HEK293T (cell line): Measurements from ENCODE around the gene FXN.
"Not testable (repeated sequence)": the region's sequence is repeated elsewhere in the genome, so short reads cannot be mapped to it uniquely, and the experiment has no call there.

Source experiments
- CTCF ChIA-PET: fragments of 350-600 bp; formaldehyde crosslinking; extraction: SDS; loops from one replicate; lab custom pipeline; 2021; ENCODE audit warnings: antibody characterized with exemption, inconsistent platforms; lab: Yijun Ruan, JAX
- POLR2A ChIA-PET: fragments of 350-600 bp; formaldehyde crosslinking; extraction: SDS; loops from one replicate; lab custom pipeline; 2020; ENCODE audit warnings: antibody characterized with exemption, inconsistent platforms; lab: Yijun Ruan, JAX
- DNase-seq: peaks from one replicate; pipeline ENCODE4 v3.0.0; 2012; ENCODE audit warnings: mixed read lengths; ENCODE audit errors: extremely low spot score
- ARNT ChIP-seq: fragments of 450-650 bp; IDR thresholded peaks from 2 replicates; pipeline ENCODE4 v1.6.1; 2017; ENCODE audit warnings: mild to moderate bottlenecking
- BHLHE40 ChIP-seq: fragments of 450-650 bp; IDR thresholded peaks from 2 replicates; pipeline ENCODE4 v1.6.1; 2016; ENCODE audit warnings: mild to moderate bottlenecking, moderate library complexity, borderline replicate concordance
- CTBP1 ChIP-seq: fragments of 450-650 bp; IDR thresholded peaks from 2 replicates; pipeline ENCODE4 v1.6.1; 2016; ENCODE audit warnings: borderline replicate concordance
- ELF4 ChIP-seq: fragments of 450-650 bp; IDR thresholded peaks from 2 replicates; pipeline ENCODE4 v1.6.1; 2017; ENCODE audit warnings: antibody characterized with exemption
- FOXA1 ChIP-seq: fragments of 450-650 bp; IDR thresholded peaks from 2 replicates; pipeline ENCODE4 v1.6.1; 2016; ENCODE audit warnings: mild to moderate bottlenecking
- FOXK2 ChIP-seq: fragments of 450-650 bp; IDR thresholded peaks from 2 replicates; pipeline ENCODE4 v1.6.1; 2016; ENCODE audit warnings: mild to moderate bottlenecking
- FOXM1 ChIP-seq: fragments of 450-650 bp; IDR thresholded peaks from 2 replicates; pipeline ENCODE4 v1.6.1; 2017; ENCODE audit warnings: mild to moderate bottlenecking, borderline replicate concordance
- HDGF ChIP-seq: fragments of 450-650 bp; IDR thresholded peaks from 2 replicates; pipeline ENCODE4 v1.6.1; 2017; ENCODE audit warnings: antibody characterized with exemption, borderline replicate concordance
- L3MBTL2 ChIP-seq: fragments of 450-650 bp; conservative IDR thresholded peaks from 2 replicates; pipeline ENCODE4 v1.6.1; 2016; ENCODE audit warnings: mild to moderate bottlenecking
- LEF1 ChIP-seq: fragments of 450-650 bp; IDR thresholded peaks from 2 replicates; pipeline ENCODE4 v1.6.1; 2017; ENCODE audit warnings: mild to moderate bottlenecking, borderline replicate concordance
- NFRKB ChIP-seq: fragments of 450-650 bp; IDR thresholded peaks from 2 replicates; pipeline ENCODE4 v1.6.1; 2016; ENCODE audit warnings: mild to moderate bottlenecking, moderate library complexity
- PKNOX1 ChIP-seq: fragments of 450-650 bp; IDR thresholded peaks from 2 replicates; pipeline ENCODE4 v1.6.1; 2016
- SP1 ChIP-seq: fragments of 450-650 bp; IDR thresholded peaks from 2 replicates; pipeline ENCODE4 v1.6.1; 2017
- SUZ12 ChIP-seq: fragments of 450-650 bp; IDR thresholded peaks from 2 replicates; pipeline ENCODE4 v1.6.1; 2016; ENCODE audit warnings: mild to moderate bottlenecking
- TARDBP ChIP-seq: fragments of 450-650 bp; IDR thresholded peaks from 2 replicates; pipeline ENCODE4 v1.6.1; 2016
- ZNF384 ChIP-seq: fragments of 450-650 bp; IDR thresholded peaks from 2 replicates; pipeline ENCODE4 v1.6.1; 2016

Gene FXN

GRCh38 chr9:69093471-69094103, 58.0 kb downstream of the FXN start:
- POLR2A ChIA-PET = interaction anchor here (1.2 kb wide), 1 partner anchor 56 kb away, joined by 3 read pairs; no protein-coding TSS in a partner anchor
- DNase-seq = no peak
- CTCF ChIA-PET = interaction anchor here (0.6 kb wide), 1 partner anchor 130 kb away, joined by 3 read pairs; no protein-coding TSS in a partner anchor
- TF ChIP-seq NFRKB (no peak), BHLHE40 (no peak), SP1 (no peak), FOXM1 (no peak), HDGF (no peak), FOXK2 (no peak), TARDBP (no peak), PKNOX1 (no peak), FOXA1 (no peak)

- DNase-seq, CTCF ChIA-PET, POLR2A ChIA-PET: not testable (repeated sequence)
Observed at GRCh38 chr9:69094361-69095135, 59.0 kb downstream of the FXN start.

- CTCF ChIA-PET = no interaction called here
- no peak for DNase-seq
- TF ChIP-seq FOXK2 (no peak), FOXM1 (no peak), FOXA1 (no peak), LEF1 (no peak), ARNT (no peak), TARDBP (no peak), L3MBTL2 (no peak), ELF4 (no peak), HDGF (no peak), CTBP1 (no peak), BHLHE40 (no peak), SUZ12 (no peak), PKNOX1 (no peak), NFRKB (no peak), ZNF384 (no peak), SP1 (no peak)
- POLR2A ChIA-PET = no interaction called here
Observed at GRCh38 chr9:69097064-69097463, 61.5 kb downstream of the FXN start.

- ChIA-PET CTCF (no interaction called here), POLR2A (no interaction called here)
- TF ChIP-seq HDGF (no peak), NFRKB (no peak), ELF4 (no peak), PKNOX1 (no peak), FOXK2 (no peak), BHLHE40 (no peak), TARDBP (no peak), ZNF384 (no peak)
- DNase-seq = no peak
Observed at GRCh38 chr9:69097923-69098593, 62.5 kb downstream of the FXN start.

- DNase-seq, POLR2A ChIA-PET, CTCF ChIA-PET: not testable (repeated sequence)
Observed at GRCh38 chr9:69103348-69103996, 67.9 kb downstream of the FXN start.

- ChIA-PET POLR2A (no interaction called here), CTCF (no interaction called here)
- DNase-seq = no peak
- TF ChIP-seq FOXA1 = no peak
- no peak for TF ChIP-seq LEF1
- TF ChIP-seq PKNOX1 = no peak
- no peak for TF ChIP-seq SUZ12
- TF ChIP-seq ZNF384 = no peak
- TF ChIP-seq ARNT = no peak
- TF ChIP-seq SP1 = no peak
- TF ChIP-seq ELF4 = no peak
- TF ChIP-seq L3MBTL2 = no peak
- no peak for TF ChIP-seq NFRKB
- no peak for TF ChIP-seq BHLHE40
- TF ChIP-seq TARDBP = no peak
- no peak for TF ChIP-seq FOXK2
- TF ChIP-seq FOXM1 = no peak
- TF ChIP-seq HDGF = no peak
Observed at GRCh38 chr9:69104830-69105527, 69.4 kb downstream of the FXN start.
